IMR-90 (cell line): ENCODE results near the gene XPNPEP2. TPM values are rescaled to one million over a fixed set of nuclear protein-coding genes. Genes with fewer than 3 reads are reported as not detected.

Experiments used
- ATAC-seq: fragments of 200-7000 bp; cut with Tn5 transposase; 2 replicates; pipeline ENCODE4 v1.9.1; 2020; ENCODE audit warnings: low read depth, mild to moderate bottlenecking, moderate library complexity
- BruUV-seq: library from RNA; stranded (reverse); fragments of 400-500 nt; replicated peaks from 2 replicates; lab custom pipeline; 2021; lab: Mats Ljungman, UMichigan
- CTCF ChIA-PET: fragments of 300-600 bp; formaldehyde crosslinking; extraction: SDS; loops from one replicate; lab custom pipeline; 2021; ENCODE audit warnings: antibody characterized with exemption; lab: Yijun Ruan, JAX
- POLR2A ChIA-PET: fragments of 300-600 bp; sonication (Branson Sonifier 250); formaldehyde crosslinking; loops from one replicate; lab custom pipeline; 2022; ENCODE audit warnings: antibody characterized with exemption; ENCODE audit not compliant: unreplicated experiment; lab: Charles Lee
- DNase-seq: peaks from one replicate; pipeline ENCODE4 v3.0.0; 2013
- H2AFZ ChIP-seq: replicated peaks from 2 replicates; pipeline ENCODE3; 2013; ENCODE audit warnings: low read length, mild to moderate bottlenecking; ENCODE audit not compliant: poor library complexity
- H2AK5ac ChIP-seq: 2 replicates; pipeline ENCODE4 v1.6.1; 2013; ENCODE audit warnings: low read depth, low read length, inconsistent platforms
- H2AK9ac ChIP-seq: replicated peaks from 2 replicates; pipeline ENCODE3; 2013; ENCODE audit warnings: mild to moderate bottlenecking, low read depth, low read length, moderate library complexity; ENCODE audit not compliant: poor library complexity
- H2BK120ac ChIP-seq: 2 replicates; pipeline ENCODE4 v1.6.1; 2013; ENCODE audit warnings: low read depth, low read length, inconsistent platforms
- H2BK15ac ChIP-seq: 3 replicates; pipeline ENCODE4 v1.6.1; 2013; ENCODE audit warnings: low read depth, low read length, inconsistent platforms
- H2BK20ac ChIP-seq: 2 replicates; pipeline ENCODE4 v1.6.1; 2013; ENCODE audit warnings: low read depth, mild to moderate bottlenecking, inconsistent platforms, low read length, moderate library complexity
- H2BK5ac ChIP-seq: 2 replicates; pipeline ENCODE4 v1.6.1; 2013; ENCODE audit warnings: mild to moderate bottlenecking, low read depth, low read length, inconsistent platforms; ENCODE audit not compliant: poor library complexity, severe bottlenecking
- H3K14ac ChIP-seq: replicated peaks from 2 replicates; pipeline ENCODE4 v1.6.1; 2013; ENCODE audit warnings: low read depth, low read length, inconsistent platforms
- H3K18ac ChIP-seq: 2 replicates; pipeline ENCODE4 v1.6.1; 2013; ENCODE audit warnings: low read depth, low read length, control low read depth
- H3K23ac ChIP-seq: 2 replicates; pipeline ENCODE4 v1.6.1; 2013; ENCODE audit warnings: low read depth, low read length, inconsistent platforms
- H3K27ac ChIP-seq: 2 replicates; pipeline ENCODE4 v1.5.1; 2013; ENCODE audit warnings: mild to moderate bottlenecking, control low read depth, low read length; ENCODE audit not compliant: insufficient read depth
- H3K27me3 ChIP-seq: 2 replicates; pipeline ENCODE4 v1.6.1; 2013; ENCODE audit warnings: low read length; ENCODE audit not compliant: control insufficient read depth, insufficient read depth
- H3K36me3 ChIP-seq: 2 replicates; pipeline ENCODE4 v1.6.1; 2013; ENCODE audit warnings: low read length, mixed read lengths; ENCODE audit not compliant: control insufficient read depth, insufficient read depth
- H3K4ac ChIP-seq: 2 replicates; pipeline ENCODE4 v1.6.1; 2013; ENCODE audit warnings: low read depth, low read length, inconsistent platforms
- H3K4me1 ChIP-seq: 2 replicates; pipeline ENCODE4 v1.6.1; 2013; ENCODE audit warnings: low read length, mixed read lengths; ENCODE audit not compliant: control insufficient read depth, insufficient read depth
- H3K4me2 ChIP-seq: 2 replicates; pipeline ENCODE4 v1.6.1; 2013; ENCODE audit warnings: low read depth, mild to moderate bottlenecking, control low read depth, low read length, moderate library complexity
- H3K4me3 ChIP-seq: 2 replicates; pipeline ENCODE4 v1.5.1; 2013; ENCODE audit warnings: low read depth, mild to moderate bottlenecking, control low read depth, low read length, moderate library complexity; ENCODE audit not compliant: insufficient read depth
- H3K56ac ChIP-seq: 2 replicates; pipeline ENCODE4 v1.6.1; 2013; ENCODE audit warnings: low read length, inconsistent platforms; ENCODE audit not compliant: insufficient read depth; ENCODE audit errors: extremely low read depth
- H3K79me1 ChIP-seq, 2 experiments: 2 replicates each; pipeline ENCODE4 v1.6.1; 2013; ENCODE audit warnings: low read length in 2 of 2, inconsistent platforms in 1 of 2, low read depth in 1 of 2
- H3K9ac ChIP-seq: 2 replicates; pipeline ENCODE4 v1.6.1; 2013; ENCODE audit warnings: low read depth, low read length, control low read depth
- H3K9me1 ChIP-seq: 2 replicates; pipeline ENCODE4 v1.6.1; 2013; ENCODE audit warnings: low read length, inconsistent platforms; ENCODE audit not compliant: insufficient read depth
- H3K9me3 ChIP-seq: 2 replicates; pipeline ENCODE4 v1.6.1; 2013; ENCODE audit warnings: low read length; ENCODE audit not compliant: control insufficient read depth, insufficient read depth
- H4K20me1 ChIP-seq: 2 replicates; pipeline ENCODE4 v1.6.1; 2013; ENCODE audit warnings: low read length, inconsistent platforms; ENCODE audit not compliant: insufficient read depth
- H4K5ac ChIP-seq: 2 replicates; pipeline ENCODE4 v1.6.1; 2013; ENCODE audit warnings: mild to moderate bottlenecking, low read depth, low read length, control low read depth
- H4K8ac ChIP-seq, 2 experiments: 2 replicates each; pipeline ENCODE4 v1.6.1; 2013; ENCODE audit warnings: low read depth in 2 of 2, low read length in 2 of 2, control low read depth in 1 of 2, inconsistent platforms in 1 of 2
- H4K91ac ChIP-seq: 2 replicates; pipeline ENCODE4 v1.6.1; 2013; ENCODE audit warnings: low read depth, low read length, inconsistent platforms; ENCODE audit not compliant: insufficient read depth
- BHLHE40 ChIP-seq: fragments of 150-350 bp; IDR thresholded peaks from 2 replicates; pipeline ENCODE4 v1.6.1; 2016; ENCODE audit warnings: mild to moderate bottlenecking, low read depth, low read length
- CEBPB ChIP-seq: IDR thresholded peaks from 2 replicates; pipeline ENCODE4 v1.6.1; 2012; ENCODE audit warnings: low read depth, low read length, improper control_type of control experiment
- CHD1 ChIP-seq: IDR thresholded peaks from 2 replicates; pipeline ENCODE4 v1.6.1; 2012; ENCODE audit warnings: low read depth, low read length, improper control_type of control experiment
- FOS ChIP-seq: fragments of 150-350 bp; IDR thresholded peaks from 2 replicates; pipeline ENCODE4 v1.6.1; 2016; ENCODE audit warnings: low read depth, low read length
- MAFK ChIP-seq: IDR thresholded peaks from 2 replicates; pipeline ENCODE4 v1.6.1; 2012; ENCODE audit warnings: low read depth, low read length, improper control_type of control experiment
- MAZ ChIP-seq: IDR thresholded peaks from 2 replicates; pipeline ENCODE4 v1.6.1; 2012; ENCODE audit warnings: low read depth, mild to moderate bottlenecking, low read length, improper control_type of control experiment, moderate library complexity, borderline replicate concordance
- MXI1 ChIP-seq: IDR thresholded peaks from 2 replicates; pipeline ENCODE4 v1.6.1; 2012; ENCODE audit warnings: low read depth, mild to moderate bottlenecking, low read length, moderate library complexity, borderline replicate concordance
- NFE2L2 ChIP-seq: fragments of 150-350 bp; IDR thresholded peaks from 2 replicates; pipeline ENCODE4 v1.6.1; 2016; ENCODE audit warnings: low read depth, mild to moderate bottlenecking, low read length
- RAD21 ChIP-seq: IDR thresholded peaks from 2 replicates; pipeline ENCODE4 v1.6.1; 2012; ENCODE audit warnings: low read length, improper control_type of control experiment
- RCOR1 ChIP-seq: IDR thresholded peaks from 2 replicates; pipeline ENCODE4 v1.6.1; 2012; ENCODE audit warnings: mild to moderate bottlenecking, low read length, improper control_type of control experiment; ENCODE audit not compliant: insufficient replicate concordance
- RFX5 ChIP-seq: IDR thresholded peaks from 2 replicates; pipeline ENCODE4 v1.8.0; 2012; ENCODE audit warnings: low read depth, mild to moderate bottlenecking, low read length, moderate library complexity
- SMC3 ChIP-seq: fragments of 150-350 bp; IDR thresholded peaks from 2 replicates; pipeline ENCODE4 v1.6.1; 2016; ENCODE audit warnings: low read depth, mild to moderate bottlenecking, antibody characterized with exemption, low read length, moderate library complexity
- WGBS, 2 experiments: methylation state at CpG; one replicate each; pipeline versions ENCODE4 v1.1.5 to v1.1.7; 2013; ENCODE audit warnings: missing lambda C conversion rate in 2 of 2; ENCODE audit not compliant: insufficient read length in 1 of 2; ENCODE audit errors: extremely low coverage in 2 of 2; 5-methylcytosine and 5-hydroxymethylcytosine counted together
- dilution Hi-C: fragments of 300-500 bp; cut with HindIII; formaldehyde crosslinking; loops from one replicate; pipeline ENCODE4 v1.14.3; 2018; ENCODE audit warnings: low sequenced_read_pairs; ENCODE audit not compliant: unreplicated experiment
- in situ Hi-C: fragments of 300-500 bp; cut with MboI; formaldehyde crosslinking; loops from 3 replicates; pipeline ENCODE4 v1.14.3; 2019; ENCODE audit warnings: low sequenced_read_pairs, inconsistent platforms, mixed read lengths
- intact Hi-C: fragments of 100-400 bp; cut with micrococcal nuclease; formaldehyde crosslinking; loops from 2 replicates; pipeline ENCODE4 v1.10.0; 2022
- polyA plus RNA-seq, 3 experiments: library from polyadenylated mRNA; depleted of rRNA; stranded (reverse); fragments of >200 nt; gene quantifications; 2 replicates each; pipeline ENCODE4 v1.2.3, GENCODE V29; 2012; ENCODE audit warnings: low replicate concordance in 1 of 3
- total RNA-seq: library from RNA; depleted of rRNA; stranded (reverse); fragments of >200 nt; gene quantifications from 2 replicates; pipeline ENCODE4 v1.2.3, GENCODE V29; 2012
- TF ChIP-seq, protein P1 (sequence below): conservative IDR thresholded peaks from 2 replicates; pipeline ENCODE4 v1.5.1; 2012; ENCODE audit warnings: mild to moderate bottlenecking, low read depth, low read length, improper control_type of control experiment
- TF ChIP-seq, protein P2 (sequence below): fragments of 150-350 bp; IDR thresholded peaks from 2 replicates; pipeline ENCODE4 v1.6.1; 2017; ENCODE audit warnings: mild to moderate bottlenecking, antibody characterized with exemption, low read length, low read depth

XPNPEP2 gene
- total and polyA plus RNA-seq, 2 of the 4 experiments (the other 2 are of a cell fraction) = under 0.01 to 0.07 TPM

DNA sequence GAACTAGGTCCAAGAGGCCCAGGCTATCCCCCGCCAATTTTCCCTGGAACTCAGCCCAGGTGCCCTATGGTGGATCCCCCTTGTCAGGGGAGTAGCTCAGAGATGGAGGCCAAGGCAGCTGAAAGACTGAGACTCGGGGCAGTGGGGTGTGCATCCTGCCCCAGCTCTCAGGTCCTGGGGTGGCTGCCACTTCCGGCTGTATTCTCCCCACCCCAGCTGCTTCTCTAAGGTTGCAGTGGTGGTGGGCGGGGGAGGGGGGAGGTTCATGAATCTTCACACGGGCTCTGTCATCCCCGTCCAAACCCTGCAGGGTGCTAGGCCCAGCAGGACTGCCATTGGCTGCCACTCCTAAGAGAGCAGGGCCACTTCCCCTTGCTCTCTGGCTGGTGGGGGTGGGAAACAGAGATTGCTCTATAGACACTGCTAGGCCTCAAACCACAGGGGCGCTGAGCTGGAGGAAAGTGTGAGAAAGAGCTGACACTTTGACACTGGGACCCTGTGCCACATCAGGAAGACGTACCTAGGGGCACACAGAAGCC, 42.4 kb downstream of the XPNPEP2 start:
- Histone ChIP-seq H2BK120ac (no peak overlapping the region), H3K9me3 (peaks cover 3% of the 10 kb centered on the region; the same call in 1 of the 2 replicates), H3K9ac (no peak overlapping the region), H2BK20ac (no peak overlapping the region), H3K4me1 (no peaks in the 10 kb centered on the region), H3K27ac (no peak overlapping the region), H3K4ac (no peak overlapping the region), H3K23ac (no peak overlapping the region), H4K8ac (no peak overlapping the region), H3K79me1 (no peaks in the 10 kb centered on the region), H2AK9ac (peak overlapping the region; percentile 55), H3K14ac (no peak overlapping the region), H3K36me3 (no peaks in the 10 kb centered on the region), H3K56ac (no peak overlapping the region), H3K4me3 (no peak overlapping the region), H4K5ac (no peak overlapping the region), H3K27me3 (peaks cover 22% of the 10 kb centered on the region), H3K4me2 (no peak overlapping the region), H2AFZ (no peak overlapping the region), H2BK15ac (no peak overlapping the region), H4K20me1 (no peaks in the 10 kb centered on the region; the same call in 1 of the 2 replicates), H2AK5ac (no peak overlapping the region), H2BK5ac (no peak overlapping the region), H4K91ac (no peak overlapping the region), H3K18ac (no peak overlapping the region), H3K9me1 (no peaks in the 10 kb centered on the region)
- ATAC-seq = no peak
- in situ Hi-C loops = no loop called here
- TF ChIP-seq CHD1 (no peak), RAD21 (no peak), CEBPB (no peak), BHLHE40 (no peak), SMC3 (no peak), RCOR1 (no peak), MAZ (no peak), FOS (no peak), MXI1 (no peak), MAFK (no peak), NFE2L2 (no peak), RFX5 (no peak)
- TF ChIP-seq, protein P1, sequence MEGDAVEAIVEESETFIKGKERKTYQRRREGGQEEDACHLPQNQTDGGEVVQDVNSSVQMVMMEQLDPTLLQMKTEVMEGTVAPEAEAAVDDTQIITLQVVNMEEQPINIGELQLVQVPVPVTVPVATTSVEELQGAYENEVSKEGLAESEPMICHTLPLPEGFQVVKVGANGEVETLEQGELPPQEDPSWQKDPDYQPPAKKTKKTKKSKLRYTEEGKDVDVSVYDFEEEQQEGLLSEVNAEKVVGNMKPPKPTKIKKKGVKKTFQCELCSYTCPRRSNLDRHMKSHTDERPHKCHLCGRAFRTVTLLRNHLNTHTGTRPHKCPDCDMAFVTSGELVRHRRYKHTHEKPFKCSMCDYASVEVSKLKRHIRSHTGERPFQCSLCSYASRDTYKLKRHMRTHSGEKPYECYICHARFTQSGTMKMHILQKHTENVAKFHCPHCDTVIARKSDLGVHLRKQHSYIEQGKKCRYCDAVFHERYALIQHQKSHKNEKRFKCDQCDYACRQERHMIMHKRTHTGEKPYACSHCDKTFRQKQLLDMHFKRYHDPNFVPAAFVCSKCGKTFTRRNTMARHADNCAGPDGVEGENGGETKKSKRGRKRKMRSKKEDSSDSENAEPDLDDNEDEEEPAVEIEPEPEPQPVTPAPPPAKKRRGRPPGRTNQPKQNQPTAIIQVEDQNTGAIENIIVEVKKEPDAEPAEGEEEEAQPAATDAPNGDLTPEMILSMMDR = no peak
- TF ChIP-seq, protein P2, sequence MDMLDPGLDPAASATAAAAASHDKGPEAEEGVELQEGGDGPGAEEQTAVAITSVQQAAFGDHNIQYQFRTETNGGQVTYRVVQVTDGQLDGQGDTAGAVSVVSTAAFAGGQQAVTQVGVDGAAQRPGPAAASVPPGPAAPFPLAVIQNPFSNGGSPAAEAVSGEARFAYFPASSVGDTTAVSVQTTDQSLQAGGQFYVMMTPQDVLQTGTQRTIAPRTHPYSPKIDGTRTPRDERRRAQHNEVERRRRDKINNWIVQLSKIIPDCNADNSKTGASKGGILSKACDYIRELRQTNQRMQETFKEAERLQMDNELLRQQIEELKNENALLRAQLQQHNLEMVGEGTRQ = no peak
- ChIA-PET CTCF (no interaction called here), POLR2A (no interaction called here)
- intact Hi-C loops = no loop called here
- DNase-seq = no peak
- dilution Hi-C loops = no loop called here
- WGBS, 2 experiments = no CpG with 5 or more reads among the region's 8 CpGs
- BruUV-seq = no TSS peak
